ENCODE results near the gene CBX8.

CBX8 gene

GRCh38 chr17:79745641-79746105 lies 51.2 kb downstream of the CBX8 start:
- TF ChIP-seq CTCF (IDR thresholded peaks at IDR 0.05) (no peak), ZFX (IDR thresholded peaks at IDR 0.05; ENCODE audit: borderline replicate concordance) (no peak)
- H3K27ac ChIP-seq = no peak overlapping the region

- no peak for TF ChIP-seq CTCF (IDR thresholded peaks at IDR 0.05)
- TF ChIP-seq ZFX (IDR thresholded peaks at IDR 0.05; ENCODE audit: borderline replicate concordance) = no peak
- H3K27ac ChIP-seq = no peak overlapping the region
Measured at GRCh38 chr17:79743614-79744013, 53.3 kb downstream of the CBX8 start.

- no peak overlapping the region for H3K27ac ChIP-seq
- TF ChIP-seq CTCF (IDR thresholded peaks at IDR 0.05) (no peak), ZFX (IDR thresholded peaks at IDR 0.05; ENCODE audit: borderline replicate concordance) (no peak)
Measured at GRCh38 chr17:79742951-79743476, 53.9 kb downstream of the CBX8 start.

GRCh38 chr17:79742589-79742918 lies 54.3 kb downstream of the CBX8 start:
- no peak for TF ChIP-seq ZFX (IDR thresholded peaks at IDR 0.05; ENCODE audit: borderline replicate concordance)
- TF ChIP-seq CTCF (IDR thresholded peaks at IDR 0.05) = no peak

More at GRCh38 chr17:79742589-79742918, 54.3 kb downstream of the CBX8 start:
- H3K27ac ChIP-seq = no peak overlapping the region

Measured in 22Rv1 (cell line).